HFF-Myc (cell line): ENCODE measurements around the gene HIBCH.

Experiments
- DNase-seq: peaks from one replicate; pipeline ENCODE4 v3.0.0-alpha.2; 2011; ENCODE audit warnings: low read depth; ENCODE audit errors: extremely low read depth
- H3K4me3 ChIP-seq: replicated peaks from 2 replicates; pipeline ENCODE4 v1.5.1; 2011; ENCODE audit warnings: low read depth, mild to moderate bottlenecking, control low read depth, low read length
- CTCF ChIP-seq: IDR thresholded peaks from 2 replicates; pipeline ENCODE4 v1.5.1; 2012; ENCODE audit warnings: mild to moderate bottlenecking, low read depth, low read length, control low read depth; ENCODE audit errors: missing control alignments

The HIBCH gene

GRCh38 chr2:190217616-190218015, 102.0 kb downstream of the HIBCH start:
- no peak for DNase-seq
- H3K4me3 ChIP-seq: no peak overlapping the region
- no peak for TF ChIP-seq CTCF

- TF ChIP-seq CTCF: no peak
- no peak for DNase-seq
- no peak overlapping the region for H3K4me3 ChIP-seq
These were observed 102.8 kb downstream of the HIBCH start for GRCh38 chr2:190216829-190217228.

GRCh38 chr2:190215620-190216019, 104.0 kb downstream of the HIBCH start:
- no peak for TF ChIP-seq CTCF
- no peak for DNase-seq
- H3K4me3 ChIP-seq: no peak overlapping the region

- H3K4me3 ChIP-seq: no peak overlapping the region
- TF ChIP-seq CTCF: no peak
- no peak for DNase-seq
These were observed 105.0 kb downstream of the HIBCH start for GRCh38 chr2:190214426-190215194.

GRCh38 chr2:190213441-190214335, 105.9 kb downstream of the HIBCH start:
- H3K4me3 ChIP-seq: no peak overlapping the region
- no peak for DNase-seq
- no peak for TF ChIP-seq CTCF

GRCh38 chr2:190210471-190210870, 109.2 kb downstream of the HIBCH start:
- H3K4me3 ChIP-seq: no peak overlapping the region
- no peak for TF ChIP-seq CTCF
- DNase-seq: no peak
